ENCODE results near the gene CYB5A.

Gene CYB5A

GRCh38 chr18:74281011-74281979 is 10.5 kb downstream of the CYB5A start (continued):
- TF ChIP-seq PRDM10 (tag by site-specific recombination; IDR thresholded peaks at IDR 0.05) (no peak), ZNF335 (tag by site-specific recombination; conservative IDR thresholded peaks at IDR 0.05) (0 out of 2 replicates have a peak, but pooled peaks have one; percentile 30), ZNF776 (tag by site-specific recombination; IDR thresholded peaks at IDR 0.05; ENCODE audit: borderline replicate concordance) (peak; percentile 91), KLF1 (tag by site-specific recombination; IDR thresholded peaks at IDR 0.05) (peak; percentile 76), OVOL3 (tag by site-specific recombination; IDR thresholded peaks at IDR 0.05) (no peak), ZIC2 (tag by site-specific recombination; IDR thresholded peaks at IDR 0.05) (peak; percentile 88), ZBTB7A (tag by site-specific recombination; IDR thresholded peaks at IDR 0.05; ENCODE audit: low read depth) (no peak), ZNF138 (tag by site-specific recombination; IDR thresholded peaks at IDR 0.05; ENCODE audit: borderline replicate concordance) (no peak), ZNF621 (tag by site-specific recombination; IDR thresholded peaks at IDR 0.05) (no peak), ZNF398 (tag by site-specific recombination; IDR thresholded peaks at IDR 0.05) (peak; percentile 71), KLF8 (tag by site-specific recombination; IDR thresholded peaks at IDR 0.05) (no peak), BCL11A (tag by site-specific recombination; IDR thresholded peaks at IDR 0.05; ENCODE audit: low read depth) (no peak), ZNF692 (tag by site-specific recombination; IDR thresholded peaks at IDR 0.05) (0 out of 2 replicates have a peak, but pooled peaks have one; percentile 38), ZNF548 (tag by site-specific recombination; IDR thresholded peaks at IDR 0.05) (no peak), ZSCAN23 (tag by site-specific recombination; IDR thresholded peaks at IDR 0.05) (no peak), PRDM4 (tag by site-specific recombination; IDR thresholded peaks at IDR 0.05) (no peak), ZFP37 (tag by site-specific recombination; IDR thresholded peaks at IDR 0.05) (no peak), SCRT1 (tag by site-specific recombination; IDR thresholded peaks at IDR 0.05; ENCODE audit: borderline replicate concordance) (peak; percentile 70; the same call in 1 of the 2 replicates), ZNF843 (tag by site-specific recombination; IDR thresholded peaks at IDR 0.05) (no peak), OSR2 (tag by site-specific recombination; IDR thresholded peaks at IDR 0.05) (no peak), ZNF214 (tag by site-specific recombination; IDR thresholded peaks at IDR 0.05; ENCODE audit: borderline replicate concordance) (no peak), ZNF792 (tag by site-specific recombination; IDR thresholded peaks at IDR 0.05) (no peak), ZNF132 (tag by site-specific recombination; IDR thresholded peaks at IDR 0.05; ENCODE audit: borderline replicate concordance) (no peak), GLIS1 (tag by site-specific recombination; IDR thresholded peaks at IDR 0.05) (peak; percentile 93), ZNF404 (tag by site-specific recombination; IDR thresholded peaks at IDR 0.05) (no peak), ZNF202 (tag by site-specific recombination; IDR thresholded peaks at IDR 0.05; ENCODE audit: borderline replicate concordance) (no peak), ZNF157 (tag by site-specific recombination; IDR thresholded peaks at IDR 0.05) (no peak), ZNF558 (tag by site-specific recombination; IDR thresholded peaks at IDR 0.05) (no peak), ZBTB8A (tag by site-specific recombination; IDR thresholded peaks at IDR 0.05) (no peak), ZNF670 (tag by site-specific recombination; IDR thresholded peaks at IDR 0.05; ENCODE audit: low read depth) (no peak), FEZF1 (tag by site-specific recombination; IDR thresholded peaks at IDR 0.05) (no peak)

Data from HEK293 (cell line).